MM.1S (cell line): ENCODE measurements around the gene TNFRSF14.

Source experiments
- DNase-seq: peaks from one replicate; pipeline ENCODE4 v3.0.0-alpha.2; 2015
- H2AFZ ChIP-seq: fragments of 300-600 bp; sonication (generic); 2 replicates; pipeline ENCODE4 v1.6.0; 2016; ENCODE audit warnings: antibody characterized with exemption, low read length
- H3F3A ChIP-seq: fragments of 300-600 bp; sonication (generic); 2 replicates; pipeline ENCODE4 v1.6.1; 2016; ENCODE audit warnings: mild to moderate bottlenecking, antibody characterized with exemption, low read length, moderate library complexity, mixed read lengths; ENCODE audit not compliant: insufficient read depth
- H3K27ac ChIP-seq: fragments of 300-600 bp; sonication (generic); 2 replicates; pipeline ENCODE4 v1.5.1; 2016; ENCODE audit warnings: mild to moderate bottlenecking, low read length
- H3K27me3 ChIP-seq: fragments of 300-600 bp; sonication (generic); replicated peaks from 2 replicates; pipeline ENCODE4 v1.6.0; 2016; ENCODE audit warnings: low read length; ENCODE audit not compliant: insufficient read depth
- H3K36me3 ChIP-seq: fragments of 300-600 bp; sonication (generic); replicated peaks from 2 replicates; pipeline ENCODE4 v1.6.1; 2016; ENCODE audit warnings: mild to moderate bottlenecking, low read length, mixed read lengths; ENCODE audit not compliant: insufficient read depth
- H3K4me1 ChIP-seq: fragments of 300-600 bp; sonication (generic); 2 replicates; pipeline ENCODE4 v1.6.1; 2016; ENCODE audit warnings: low read length, mixed read lengths
- H3K4me2 ChIP-seq: fragments of 300-600 bp; sonication (generic); 2 replicates; pipeline ENCODE4 v1.6.0; 2016; ENCODE audit warnings: low read depth, low read length
- H3K4me3 ChIP-seq: fragments of 300-600 bp; sonication (generic); 2 replicates; pipeline ENCODE4 v1.5.1; 2016; ENCODE audit warnings: low read length, mixed read lengths
- H3K79me2 ChIP-seq: fragments of 300-600 bp; sonication (generic); 2 replicates; pipeline ENCODE4 v1.6.1; 2016; ENCODE audit warnings: mixed run types, low read length, mixed read lengths
- H3K9ac ChIP-seq: fragments of 300-600 bp; sonication (generic); 2 replicates; pipeline ENCODE4 v1.6.1; 2016; ENCODE audit warnings: low read length, mixed read lengths
- H3K9me2 ChIP-seq: fragments of 300-600 bp; sonication (generic); replicated peaks from 2 replicates; pipeline ENCODE4 v1.6.1; 2016; ENCODE audit warnings: mild to moderate bottlenecking, low read length, mixed read lengths; ENCODE audit not compliant: insufficient read depth
- H3K9me3 ChIP-seq: fragments of 300-600 bp; sonication (generic); replicated peaks from 2 replicates; pipeline ENCODE4 v1.6.1; 2016; ENCODE audit warnings: mild to moderate bottlenecking, low read length, mixed read lengths; ENCODE audit not compliant: insufficient read depth
- H4K20me1 ChIP-seq: fragments of 300-600 bp; sonication (generic); 2 replicates; pipeline ENCODE4 v1.6.1; 2016; ENCODE audit warnings: mild to moderate bottlenecking, low read length, moderate library complexity, mixed read lengths; ENCODE audit not compliant: insufficient read depth
- EZH2 ChIP-seq: fragments of 300-600 bp; sonication (generic); optimal IDR thresholded peaks from 2 replicates; pipeline ENCODE3; 2017; ENCODE audit warnings: low read depth, mild to moderate bottlenecking, antibody characterized with exemption, low read length, mixed read lengths
- EZH2phosphoT487 ChIP-seq: fragments of 300-600 bp; sonication (generic); IDR thresholded peaks from 2 replicates; pipeline ENCODE4 v1.6.1; 2018; ENCODE audit warnings: antibody characterized with exemption, low read length
- TF ChIP-seq, protein P1 (sequence below): fragments of 300-600 bp; sonication (generic); IDR thresholded peaks from 2 replicates; pipeline ENCODE4 v1.5.1; 2016; ENCODE audit warnings: antibody characterized with exemption, low read length, mixed read lengths

The TNFRSF14 gene

DNA sequence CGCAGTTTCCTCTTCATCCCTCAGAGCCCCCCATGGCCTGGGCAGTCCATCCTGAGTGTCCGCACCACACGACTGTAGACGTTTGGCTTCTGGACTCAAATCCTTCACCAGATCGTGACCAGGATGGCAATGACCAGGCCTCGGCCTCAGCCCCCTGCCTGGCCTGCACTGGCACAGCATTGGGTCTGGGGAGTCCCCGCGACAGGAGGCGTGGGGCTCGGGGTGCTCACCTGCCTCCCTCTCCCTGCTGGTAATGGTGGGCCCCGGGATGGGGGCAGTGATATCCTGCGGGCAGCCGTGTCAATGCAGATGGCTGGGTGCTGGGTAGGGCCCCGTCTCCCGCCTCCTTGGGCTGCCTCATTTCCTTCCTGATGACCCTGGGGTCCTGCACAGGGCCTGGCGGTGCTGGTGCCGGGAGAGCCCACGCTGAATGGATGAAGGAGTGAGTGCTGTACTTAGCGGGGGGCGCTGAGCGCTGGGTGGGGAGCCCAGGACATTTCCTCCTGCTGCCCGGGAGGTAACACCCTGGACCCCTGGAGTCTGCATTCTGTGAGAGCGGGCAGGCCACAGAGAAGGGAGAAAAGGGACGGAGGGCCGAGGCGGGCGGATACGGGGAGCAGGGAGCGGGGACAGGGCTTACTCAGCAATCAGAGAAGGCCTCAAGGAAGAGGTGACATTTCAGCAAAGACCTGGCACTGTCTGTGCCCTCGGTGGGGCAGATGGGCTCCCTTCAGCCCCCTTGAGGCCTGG, 2.1 kb upstream of the TNFRSF14 start:
- Histone ChIP-seq H3K36me3 (no peaks in the 10 kb centered on the region), H3K27ac (no peak overlapping the region)

DNA sequence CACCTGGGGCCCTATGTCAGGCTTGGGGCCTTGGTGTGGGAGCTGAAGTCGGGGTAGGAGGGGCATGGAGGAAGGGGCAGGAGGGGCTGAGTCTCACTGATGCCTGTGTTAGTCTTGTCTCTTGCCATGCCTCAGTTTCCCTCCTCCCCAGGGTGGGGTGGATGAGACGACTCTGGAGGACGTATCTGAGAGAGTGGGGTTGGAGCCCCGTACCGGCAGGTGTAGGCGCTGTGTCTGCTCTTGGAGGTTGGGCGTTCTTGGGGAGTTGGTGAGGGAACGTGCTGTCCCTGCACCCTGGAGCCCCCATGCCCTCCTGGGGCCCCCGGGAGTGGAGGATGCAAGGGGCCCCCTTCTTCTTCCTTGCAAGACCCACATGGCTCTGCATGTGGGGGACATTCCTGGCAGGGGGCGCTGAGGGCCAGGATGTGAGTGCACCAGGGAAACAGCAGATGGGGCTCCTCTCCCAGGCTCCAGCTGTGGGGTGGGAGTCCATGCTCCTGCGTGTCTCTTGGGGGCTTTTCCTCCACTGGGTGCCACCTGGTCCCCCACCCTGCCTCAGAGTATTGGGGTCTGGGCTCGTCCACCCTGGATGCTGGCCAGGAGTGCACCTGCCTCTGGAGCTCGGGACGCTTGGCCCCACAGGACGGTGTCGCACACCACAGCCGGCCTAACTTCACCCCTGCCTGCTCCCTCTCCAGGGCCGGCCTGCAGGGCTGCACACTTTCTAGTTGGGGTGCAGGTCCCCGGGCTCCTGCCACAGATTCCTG, 1.4 kb upstream of the TNFRSF14 start:
- Histone ChIP-seq H3K9me2 (no peaks in the 10 kb centered on the region), H3K27ac (no peak overlapping the region), H3K27me3 (no peaks in the 10 kb centered on the region), H3K36me3 (no peaks in the 10 kb centered on the region), H3K9me3 (no peaks in the 10 kb centered on the region), H2AFZ (no peak overlapping the region), H3K4me2 (peak overlapping the region; percentile 92; the same call in 1 of the 2 replicates), H3K9ac (no peak overlapping the region), H3K4me1 (peaks cover 14% of the 10 kb centered on the region), H3F3A (no peaks in the 10 kb centered on the region), H3K4me3 (no peak overlapping the region), H3K79me2 (peaks cover 21% of the 10 kb centered on the region), H4K20me1 (no peaks in the 10 kb centered on the region)
- DNase-seq = no peak
- TF ChIP-seq, protein P1, sequence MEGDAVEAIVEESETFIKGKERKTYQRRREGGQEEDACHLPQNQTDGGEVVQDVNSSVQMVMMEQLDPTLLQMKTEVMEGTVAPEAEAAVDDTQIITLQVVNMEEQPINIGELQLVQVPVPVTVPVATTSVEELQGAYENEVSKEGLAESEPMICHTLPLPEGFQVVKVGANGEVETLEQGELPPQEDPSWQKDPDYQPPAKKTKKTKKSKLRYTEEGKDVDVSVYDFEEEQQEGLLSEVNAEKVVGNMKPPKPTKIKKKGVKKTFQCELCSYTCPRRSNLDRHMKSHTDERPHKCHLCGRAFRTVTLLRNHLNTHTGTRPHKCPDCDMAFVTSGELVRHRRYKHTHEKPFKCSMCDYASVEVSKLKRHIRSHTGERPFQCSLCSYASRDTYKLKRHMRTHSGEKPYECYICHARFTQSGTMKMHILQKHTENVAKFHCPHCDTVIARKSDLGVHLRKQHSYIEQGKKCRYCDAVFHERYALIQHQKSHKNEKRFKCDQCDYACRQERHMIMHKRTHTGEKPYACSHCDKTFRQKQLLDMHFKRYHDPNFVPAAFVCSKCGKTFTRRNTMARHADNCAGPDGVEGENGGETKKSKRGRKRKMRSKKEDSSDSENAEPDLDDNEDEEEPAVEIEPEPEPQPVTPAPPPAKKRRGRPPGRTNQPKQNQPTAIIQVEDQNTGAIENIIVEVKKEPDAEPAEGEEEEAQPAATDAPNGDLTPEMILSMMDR = peak; percentile 32
- TF ChIP-seq EZH2 = no peak
- TF ChIP-seq EZH2phosphoT487 = no peak

More for the DNA sequence above, 2.1 kb upstream of the TNFRSF14 start:
- Histone ChIP-seq H3K9me3 (no peaks in the 10 kb centered on the region), H3K4me1 (peaks cover 18% of the 10 kb centered on the region), H3K9ac (no peak overlapping the region), H3K4me2 (no peak overlapping the region), H2AFZ (no peak overlapping the region), H3K4me3 (no peak overlapping the region), H3K79me2 (peaks cover 21% of the 10 kb centered on the region), H3F3A (peaks cover 2% of the 10 kb centered on the region), H3K27me3 (no peaks in the 10 kb centered on the region), H4K20me1 (no peaks in the 10 kb centered on the region), H3K9me2 (no peaks in the 10 kb centered on the region)
- DNase-seq = no peak
- TF ChIP-seq EZH2phosphoT487 (no peak), EZH2 (no peak)
- TF ChIP-seq, protein P1 = no peak

DNA sequence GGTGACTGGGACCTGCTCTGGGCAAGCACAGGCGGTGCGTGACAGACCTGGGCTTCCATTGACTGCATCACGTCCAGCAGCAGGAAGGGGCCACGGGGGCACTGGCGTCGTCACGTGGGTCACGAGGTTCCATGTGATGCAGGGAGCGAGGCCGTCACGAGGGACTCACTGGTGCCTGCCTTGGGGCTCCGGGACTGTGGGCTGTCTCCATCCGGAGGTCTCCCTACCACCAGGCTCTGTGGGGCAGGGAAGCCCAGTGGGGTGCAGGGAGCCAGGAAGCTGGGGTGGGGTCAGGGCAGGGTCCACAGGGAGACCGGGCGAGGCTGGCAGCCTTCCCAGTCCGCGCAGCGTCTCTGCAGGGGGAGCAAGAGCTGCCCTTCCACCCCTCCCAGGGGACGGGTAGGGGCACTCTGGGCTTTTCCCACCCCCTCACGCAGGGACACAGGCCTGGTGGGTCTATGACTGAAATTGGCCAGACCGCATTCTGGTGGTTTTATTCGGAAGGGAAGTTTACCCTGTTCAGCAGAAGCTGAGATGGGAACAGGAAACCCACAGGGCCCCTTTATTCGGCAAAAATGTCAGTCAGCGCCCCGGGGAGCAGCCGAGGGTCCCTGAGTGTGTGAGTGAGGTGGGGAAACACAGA, 416 bp upstream of the TNFRSF14 start:
- Histone ChIP-seq H3K4me1 (peaks cover 14% of the 10 kb centered on the region), H3K9ac (peak overlapping the region; percentile 92)
- DNase-seq = peak; percentile 48

More for the DNA sequence above, 416 bp upstream of the TNFRSF14 start:
- Histone ChIP-seq H3K79me2 (peaks cover 21% of the 10 kb centered on the region), H3K4me3 (peak overlapping the region; percentile 93), H3K27ac (peak overlapping the region; percentile 85), H3K36me3 (no peaks in the 10 kb centered on the region), H3F3A (no peaks in the 10 kb centered on the region), H3K4me2 (peak overlapping the region; percentile 92), H3K27me3 (no peaks in the 10 kb centered on the region), H4K20me1 (no peaks in the 10 kb centered on the region), H2AFZ (peak overlapping the region; percentile 37), H3K9me3 (no peaks in the 10 kb centered on the region), H3K9me2 (no peaks in the 10 kb centered on the region)
- TF ChIP-seq EZH2phosphoT487 (no peak), EZH2 (no peak)
- TF ChIP-seq, protein P1 = no peak
